ENCODE measurements around the gene DAND5. TPM values are rescaled to one million over a fixed set of nuclear protein-coding genes. Genes with fewer than 3 reads are reported as not detected.
A peak's percentile ranks its signal among the peaks of the same experiment; 100 is the strongest.

DAND5 gene
- total and polyA plus RNA-seq, 7 donors: 0.13 to 2.0 (median 1.7) TPM; not detected in 2

DNA sequence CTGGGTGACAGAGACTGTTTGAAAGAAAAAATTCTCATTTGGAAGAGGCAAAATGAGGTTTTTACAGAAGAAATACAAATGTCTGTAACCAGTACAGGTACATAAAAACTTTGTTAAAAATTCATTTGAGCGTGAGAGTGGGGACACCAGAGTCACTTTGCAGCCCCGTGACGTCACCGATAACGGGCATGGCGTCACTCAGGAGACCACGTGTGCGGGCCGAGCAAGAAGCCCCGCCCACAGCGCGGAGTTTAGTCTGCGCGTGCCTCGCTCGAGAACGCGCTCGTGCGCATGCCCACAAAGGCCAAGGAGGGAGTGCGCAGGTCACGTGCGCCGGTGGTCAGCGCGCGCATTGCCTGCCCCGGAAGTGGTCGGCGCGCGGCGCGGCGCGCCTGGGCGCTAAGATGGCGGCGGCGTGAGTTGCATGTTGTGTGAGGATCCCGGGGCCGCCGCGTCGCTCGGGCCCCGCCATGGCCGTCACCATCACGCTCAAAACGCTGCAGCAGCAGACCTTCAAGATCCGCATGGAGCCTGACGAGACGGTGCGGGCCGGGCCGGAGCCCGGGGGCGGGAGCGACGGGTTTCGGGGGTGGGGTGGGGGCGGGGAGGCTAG is 23.8 kb upstream of the DAND5 start, which contains the start of gene RAD23A:
Gene RAD23A, plus strand, starts transcription at position 384 of the 613 bp plus-strand sequence. Its CDS starts 87 bp downstream, at position 471.
- 0 to 1% methylated on average over 62 of the region's 62 CpGs for WGBS, 2 donors

DNA sequence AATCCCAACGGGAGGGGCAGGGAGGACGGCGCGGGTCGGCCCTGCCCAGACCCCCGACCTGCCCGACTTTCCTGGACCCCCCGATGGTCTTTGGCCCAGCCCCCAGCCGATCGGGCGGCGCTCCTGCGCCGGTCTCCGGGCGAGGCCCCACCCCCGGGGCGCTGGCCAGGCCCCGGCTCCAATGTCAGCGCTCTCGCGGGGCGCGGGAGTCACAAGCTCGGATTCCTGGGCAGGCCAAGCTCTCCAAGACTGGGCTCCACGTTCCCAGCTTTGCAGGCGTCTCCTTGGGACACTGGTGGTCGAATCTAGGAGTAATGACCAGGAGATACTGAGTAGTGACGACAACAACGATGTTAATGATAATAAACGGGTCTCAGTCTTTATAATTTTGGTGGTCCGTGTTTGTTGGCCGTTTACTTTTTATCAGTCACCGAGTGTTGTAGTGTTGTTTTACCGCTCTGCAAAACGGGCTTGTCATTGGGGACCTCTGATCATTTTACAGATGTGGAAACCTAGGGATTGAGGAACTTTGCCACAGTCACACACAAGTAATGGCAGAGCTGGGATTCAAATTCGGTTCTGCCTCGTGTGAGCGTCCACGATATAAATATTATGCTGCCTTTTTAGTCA is 23.2 kb upstream of the DAND5 start:
- peaks cover 48 to 73% (median 57%) of the 10 kb centered on the region in 4 donors for H3K36me3 ChIP-seq
- DNase-seq: peak; percentile 85

More for the DNA sequence above, 23.8 kb upstream of the DAND5 start, which contains the start of gene RAD23A:
- TF ChIP-seq POLR2A (IDR thresholded peaks at IDR 0.05): peak; percentile 79 to 87
- TF ChIP-seq, protein P1, sequence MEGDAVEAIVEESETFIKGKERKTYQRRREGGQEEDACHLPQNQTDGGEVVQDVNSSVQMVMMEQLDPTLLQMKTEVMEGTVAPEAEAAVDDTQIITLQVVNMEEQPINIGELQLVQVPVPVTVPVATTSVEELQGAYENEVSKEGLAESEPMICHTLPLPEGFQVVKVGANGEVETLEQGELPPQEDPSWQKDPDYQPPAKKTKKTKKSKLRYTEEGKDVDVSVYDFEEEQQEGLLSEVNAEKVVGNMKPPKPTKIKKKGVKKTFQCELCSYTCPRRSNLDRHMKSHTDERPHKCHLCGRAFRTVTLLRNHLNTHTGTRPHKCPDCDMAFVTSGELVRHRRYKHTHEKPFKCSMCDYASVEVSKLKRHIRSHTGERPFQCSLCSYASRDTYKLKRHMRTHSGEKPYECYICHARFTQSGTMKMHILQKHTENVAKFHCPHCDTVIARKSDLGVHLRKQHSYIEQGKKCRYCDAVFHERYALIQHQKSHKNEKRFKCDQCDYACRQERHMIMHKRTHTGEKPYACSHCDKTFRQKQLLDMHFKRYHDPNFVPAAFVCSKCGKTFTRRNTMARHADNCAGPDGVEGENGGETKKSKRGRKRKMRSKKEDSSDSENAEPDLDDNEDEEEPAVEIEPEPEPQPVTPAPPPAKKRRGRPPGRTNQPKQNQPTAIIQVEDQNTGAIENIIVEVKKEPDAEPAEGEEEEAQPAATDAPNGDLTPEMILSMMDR (IDR thresholded peaks at IDR 0.05): no peak
- peak in 1 of 4 donors; percentile 62 for TF ChIP-seq EP300 (IDR thresholded peaks at IDR 0.05)
- peak; percentile 92 to 99 (median 98) for TF ChIP-seq POLR2AphosphoS5 (IDR thresholded peaks at IDR 0.05)
- Histone ChIP-seq H3K36me3 (peaks cover 52 to 73% (median 60%) of the 10 kb centered on the region in 4 donors), H3K9me3 (no peaks in the 10 kb centered on the region), H3K27me3 (no peaks in the 10 kb centered on the region), H3K4me1 (peaks cover 0 to 52% (median 27%) of the 10 kb centered on the region in 4 donors), H3K27ac (peak within 1 kb of the TSS; percentile 93 to 99 (median 96)), H3K4me3 (peak within 1 kb of the TSS; percentile 88 to 100 (median 93))
- intact Hi-C loops (cut with DNase I): loop anchor here (5.0 kb wide), 1 partner anchor 58 kb away; the partner anchor contains the start of gene KLF1
- DNase-seq: peak; percentile 99

DNA sequence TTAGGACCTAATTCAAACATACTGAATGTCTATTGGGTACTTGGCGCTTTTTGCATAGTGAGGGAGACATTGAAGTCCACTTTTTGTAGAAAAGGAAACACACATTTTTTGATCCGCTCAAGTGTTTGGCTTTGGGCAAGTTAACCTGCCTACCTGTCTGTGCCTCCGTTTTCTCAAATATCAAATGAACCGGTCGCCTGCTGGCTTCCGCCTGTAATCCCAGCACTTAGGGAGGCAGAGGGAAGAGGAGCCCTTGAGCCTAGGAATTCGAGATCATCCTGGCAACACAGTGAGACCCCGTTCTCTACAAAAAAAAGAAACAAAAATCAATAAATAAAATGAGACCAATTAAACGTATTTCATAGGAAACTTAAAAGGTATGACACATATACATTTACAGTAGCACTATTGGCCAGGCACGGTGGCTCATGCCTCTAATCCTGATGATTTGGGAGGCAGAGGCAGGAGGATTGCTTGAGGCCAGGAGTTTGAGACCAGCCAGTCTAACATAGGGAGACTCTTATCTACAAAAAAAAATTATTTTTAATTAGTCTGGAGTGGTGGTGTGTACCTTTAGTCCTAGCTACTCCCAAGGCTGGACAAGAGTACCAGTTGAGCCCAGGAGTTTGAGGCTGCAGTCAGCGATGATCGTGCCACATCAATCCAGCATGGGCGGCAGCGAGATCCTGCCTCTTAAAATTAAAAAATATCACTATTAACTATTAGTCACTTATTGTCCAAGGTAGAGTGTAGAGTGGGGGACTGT is 22.5 kb upstream of the DAND5 start:
- H3K4me3 ChIP-seq: peak overlapping the region; percentile 88 to 100 (median 93)
- H3K4me1 ChIP-seq: peaks cover 0 to 38% (median 19%) of the 10 kb centered on the region in 4 donors
- no peak for TF ChIP-seq POLR2A (IDR thresholded peaks at IDR 0.05)
- TF ChIP-seq EP300 (IDR thresholded peaks at IDR 0.05): no peak
- no peak for TF ChIP-seq POLR2AphosphoS5 (IDR thresholded peaks at IDR 0.05)
- TF ChIP-seq, protein P1 (IDR thresholded peaks at IDR 0.05): no peak
- H3K9me3 ChIP-seq: no peaks in the 10 kb centered on the region
- 61 to 71% methylated on average over 14 of the region's 14 CpGs for WGBS, 2 donors
- H3K36me3 ChIP-seq: peaks cover 42 to 73% (median 57%) of the 10 kb centered on the region in 4 donors
- DNase-seq: no peak
- intact Hi-C loops (cut with DNase I): loop anchor here (5.0 kb wide), 1 partner anchor 60 kb away; the partner anchor contains the start of gene KLF1
- no peaks in the 10 kb centered on the region for H3K27me3 ChIP-seq
- H3K27ac ChIP-seq: peak overlapping the region; percentile 93 to 99 (median 96)

More for the DNA sequence above, 23.2 kb upstream of the DAND5 start:
- peak overlapping the region; percentile 93 to 99 (median 96) for H3K27ac ChIP-seq
- H3K4me3 ChIP-seq: peak overlapping the region; percentile 88 to 100 (median 93)
- H3K27me3 ChIP-seq: no peaks in the 10 kb centered on the region
- intact Hi-C loops (cut with DNase I): loop anchor here (5.0 kb wide), 1 partner anchor 59 kb away; the partner anchor contains the start of gene KLF1
- TF ChIP-seq, protein P1 (IDR thresholded peaks at IDR 0.05): no peak
- TF ChIP-seq POLR2AphosphoS5 (IDR thresholded peaks at IDR 0.05): no peak
- TF ChIP-seq POLR2A (IDR thresholded peaks at IDR 0.05): no peak
- no peak for TF ChIP-seq EP300 (IDR thresholded peaks at IDR 0.05)
- 0 to 1% methylated on average over 40 of the region's 40 CpGs for WGBS, 2 donors
- no peaks in the 10 kb centered on the region for H3K9me3 ChIP-seq
- H3K4me1 ChIP-seq: peaks cover 0 to 46% (median 22%) of the 10 kb centered on the region in 4 donors

All from sigmoid colon (tissue), 7 donors.